GM19023 (cell line): ENCODE data around the gene NANOS2.

Experiments
- ATAC-seq: cut with Tn5 transposase; IDR thresholded peaks from one replicate; pipeline ENCODE4 v1.9.1; 2021; ENCODE audit warnings: mild to moderate bottlenecking, moderate library complexity; ENCODE audit not compliant: unreplicated experiment

The NANOS2 gene

GRCh38 chr19:45913874-45914830 lies at the start of gene NANOS2:
NANOS2 (minus strand) TSS chr19:45914778; CDS start chr19:45914693, 85 bp downstream.
- ATAC-seq, result no peak

GRCh38 chr19:45962021-45962420 lies 47.4 kb upstream of the NANOS2 start:
- no peak for ATAC-seq

DNA sequence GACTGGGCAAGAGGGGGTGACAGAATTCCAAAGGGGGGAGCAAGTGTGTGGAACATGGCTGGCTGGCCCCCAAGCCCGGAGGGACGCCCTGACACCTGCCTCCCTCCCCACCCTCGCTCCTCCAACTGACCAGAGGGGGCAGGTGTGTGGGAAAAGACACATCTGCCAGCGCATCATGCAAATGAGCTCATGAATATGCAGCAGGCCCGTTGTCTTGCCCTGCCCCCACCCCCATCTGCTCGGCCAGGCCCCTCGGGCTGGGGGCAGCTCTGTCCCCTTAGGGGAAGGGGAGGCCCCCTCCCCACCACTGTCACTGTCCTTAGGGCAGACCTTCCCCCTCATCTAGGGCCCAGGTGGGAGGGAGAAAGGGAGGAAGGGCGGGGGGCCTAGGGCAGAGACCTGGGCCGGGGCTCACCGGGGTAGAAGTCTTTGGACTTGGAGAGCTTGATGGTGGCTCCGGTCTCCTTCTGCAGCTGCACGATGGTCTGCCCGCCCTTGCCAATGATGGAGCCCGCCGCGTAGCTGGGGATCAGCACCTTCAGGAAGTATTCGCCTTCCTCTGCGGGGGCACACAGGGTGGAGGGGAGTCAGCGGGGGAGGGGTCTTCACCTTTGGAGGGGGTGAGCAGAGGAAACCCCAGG lies 46.1 kb upstream of the NANOS2 start:
- ATAC-seq, result no peak

GRCh38 chr19:45959517-45960025 lies 45.0 kb upstream of the NANOS2 start:
- no peak for ATAC-seq

DNA sequence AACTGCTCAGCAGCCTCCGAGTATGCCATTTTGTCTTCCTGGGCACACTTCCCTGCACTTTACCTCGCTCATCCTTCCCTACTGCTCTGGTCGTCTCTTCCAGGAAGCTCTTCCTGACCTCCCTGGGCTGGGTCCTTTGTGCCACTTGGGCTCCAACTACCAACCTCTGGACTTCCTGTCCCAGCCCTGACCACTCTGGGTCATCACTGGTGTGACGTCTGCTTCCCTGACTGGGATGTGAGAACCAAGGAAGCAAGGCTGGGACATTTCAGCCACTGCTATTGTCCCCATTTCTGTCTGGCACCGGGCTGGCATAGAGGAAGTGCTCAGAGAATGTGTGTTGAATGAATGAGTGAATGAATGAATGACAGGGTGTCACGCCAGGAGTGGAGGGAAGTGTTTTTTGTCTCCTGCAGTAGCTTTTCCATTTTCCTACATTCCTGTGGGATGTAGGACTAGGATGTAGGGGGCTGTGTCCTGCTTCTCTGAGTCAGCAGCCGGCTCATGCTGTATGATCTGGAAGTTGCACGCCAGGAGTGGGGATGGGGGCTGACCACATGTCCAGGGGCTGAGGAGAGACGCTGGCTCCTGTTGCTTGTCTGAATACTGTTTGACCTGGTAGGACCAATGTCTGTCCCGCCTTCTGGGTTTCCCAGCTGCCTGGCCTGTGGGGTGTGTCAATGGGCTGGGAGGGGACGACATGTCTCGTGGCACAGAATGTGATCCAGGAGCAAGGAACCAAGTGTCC lies 44.4 kb upstream of the NANOS2 start:
- no peak for ATAC-seq

DNA sequence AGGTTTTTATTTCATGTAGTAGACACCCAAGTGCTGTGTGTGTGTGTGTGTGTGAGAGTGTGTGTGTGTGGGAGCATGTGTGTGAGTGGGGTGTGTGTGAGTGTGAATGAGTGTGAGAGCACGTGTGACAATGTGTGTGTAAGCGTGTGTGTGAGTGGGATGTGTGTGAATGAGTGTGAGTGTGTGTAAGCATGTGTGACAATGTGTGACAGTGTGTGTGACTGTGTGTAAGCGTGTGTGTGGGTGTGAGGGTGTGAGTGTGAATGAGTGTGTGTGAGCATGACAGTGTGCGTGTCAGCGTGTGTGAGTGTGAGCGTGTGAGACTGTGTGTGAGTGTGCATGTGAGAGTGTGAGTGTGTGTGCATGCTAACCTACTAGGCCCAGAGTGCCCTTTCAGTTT lies 43.7 kb upstream of the NANOS2 start:
- ATAC-seq, result no peak

- no peak for ATAC-seq
Observed at GRCh38 chr19:45955905-45956608, 41.5 kb upstream of the NANOS2 start.

DNA sequence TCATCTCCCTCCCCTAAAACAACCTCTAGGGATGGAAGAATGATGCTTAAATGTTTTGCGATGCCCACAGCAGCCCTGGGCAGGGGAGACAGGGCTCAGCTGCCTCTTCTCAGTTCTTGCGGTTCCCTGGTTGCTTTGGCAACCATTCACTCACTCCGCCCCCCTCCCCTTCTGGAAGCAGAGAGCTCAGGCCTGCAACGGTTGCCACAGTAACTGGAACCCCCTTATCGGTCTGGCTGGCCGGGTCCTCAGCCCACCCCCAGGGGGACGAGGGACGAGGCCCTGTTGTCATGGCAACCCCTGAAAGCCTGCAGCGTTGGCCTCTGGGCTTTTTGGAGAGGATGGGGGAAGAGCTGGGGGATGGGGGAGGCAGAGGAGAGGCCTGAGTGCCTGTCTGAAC lies 39.6 kb upstream of the NANOS2 start:
- no peak for ATAC-seq

DNA sequence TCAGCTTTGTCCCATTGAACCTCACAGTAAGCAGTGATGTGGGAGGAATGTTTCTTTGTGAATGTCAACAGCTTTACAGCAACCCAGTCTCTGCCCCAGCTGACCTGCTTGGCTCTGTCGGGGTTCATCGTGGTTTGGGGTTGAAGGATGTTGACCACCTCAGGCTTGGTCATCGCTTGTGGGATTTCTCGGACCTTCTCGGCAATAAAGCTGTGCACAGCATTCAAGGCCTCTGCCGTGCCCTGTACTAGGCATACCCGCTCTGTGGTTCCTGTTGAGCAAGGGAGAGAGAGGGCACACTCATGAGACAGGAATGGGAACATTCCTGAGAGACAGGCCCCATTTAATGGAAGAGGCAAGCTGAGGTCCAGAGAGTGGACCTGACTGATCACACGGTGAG lies 39.1 kb upstream of the NANOS2 start:
- no peak for ATAC-seq

GRCh38 chr19:45952686-45953505 lies 38.3 kb upstream of the NANOS2 start:
- no peak for ATAC-seq

DNA sequence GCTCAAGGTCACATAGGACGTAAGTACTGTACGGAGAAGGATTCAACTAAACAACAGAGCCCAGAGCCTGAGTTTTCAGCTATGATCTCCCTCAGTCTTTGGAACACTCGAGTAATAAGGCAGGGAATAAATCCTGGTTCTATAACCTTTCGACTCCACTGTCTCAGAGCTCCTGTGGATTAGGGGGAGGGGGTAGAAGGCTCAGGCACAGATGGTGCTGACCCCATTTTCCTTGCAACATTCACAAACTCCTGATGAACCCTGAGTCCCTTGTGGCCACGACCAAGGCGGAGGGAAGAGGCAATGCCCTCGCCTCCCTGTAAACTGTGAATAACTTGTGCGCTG lies 37.7 kb upstream of the NANOS2 start:
- no peak for ATAC-seq

- ATAC-seq, result no peak
Observed at GRCh38 chr19:45947926-45948325, 33.3 kb upstream of the NANOS2 start.

GRCh38 chr19:45940515-45940805 lies 25.9 kb upstream of the NANOS2 start:
- ATAC-seq, result no peak

- no peak for ATAC-seq
Observed at GRCh38 chr19:45939792-45940514, 25.4 kb upstream of the NANOS2 start.

DNA sequence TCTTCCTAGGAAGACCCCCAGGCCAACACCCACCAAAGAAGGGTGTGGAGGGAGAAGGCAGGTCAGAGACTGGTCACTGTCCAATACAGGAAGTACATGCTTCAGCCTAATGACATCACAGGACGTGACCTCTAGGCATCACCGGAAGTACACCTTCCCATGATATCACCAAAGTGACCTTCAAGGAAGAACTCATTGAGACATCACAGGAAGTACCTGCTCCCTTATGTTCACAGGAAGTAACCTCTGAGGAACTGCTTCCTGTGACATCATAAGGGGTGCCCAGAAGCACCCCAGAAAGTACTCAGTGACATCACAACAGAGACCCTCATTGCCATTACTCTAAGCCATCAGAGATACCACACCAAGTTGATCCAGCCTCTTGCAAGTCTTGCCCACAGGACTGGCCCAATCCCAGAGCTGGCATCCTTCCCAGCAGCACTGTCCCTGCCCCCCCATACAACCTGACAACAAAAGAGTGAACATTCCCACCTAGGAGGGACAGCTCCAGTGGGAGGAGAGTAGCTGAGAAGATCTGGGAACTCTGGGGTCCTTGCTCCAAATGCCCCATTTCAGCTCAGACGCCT lies 24.2 kb upstream of the NANOS2 start:
- no peak for ATAC-seq

GRCh38 chr19:45935267-45935666 lies 20.7 kb upstream of the NANOS2 start:
- no peak for ATAC-seq

DNA sequence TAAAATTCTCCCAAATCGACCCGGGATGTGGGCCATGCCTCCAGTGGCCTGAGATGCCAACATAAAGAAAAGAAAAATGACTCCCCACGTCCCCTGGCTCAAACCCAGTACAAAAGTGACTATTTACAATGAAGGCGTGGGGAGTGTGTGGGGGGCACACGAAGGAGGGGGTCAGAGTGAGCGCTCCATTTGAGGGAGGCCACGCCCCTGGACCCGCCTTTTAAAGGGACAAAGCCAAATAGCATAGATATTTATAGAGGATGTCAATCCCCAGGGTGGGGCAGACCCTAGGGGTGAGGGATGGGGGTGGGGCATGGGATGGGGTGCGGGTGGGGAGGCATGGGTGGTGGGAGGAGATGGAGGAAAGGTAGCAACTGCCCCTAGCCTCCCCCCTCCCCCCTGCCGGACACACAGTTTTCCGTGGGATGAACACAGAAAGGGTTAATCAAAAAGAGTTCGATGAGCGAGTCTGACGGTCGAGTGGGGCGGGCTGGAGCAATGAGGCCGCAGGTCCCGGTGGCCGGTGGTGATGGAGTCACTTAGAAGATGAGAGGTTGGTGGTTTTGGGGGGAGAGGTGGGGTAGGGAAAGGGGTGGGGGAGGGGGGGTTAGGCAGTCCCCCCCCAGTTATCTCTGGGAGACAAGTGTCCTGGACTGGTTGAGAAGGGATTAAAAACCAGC lies 20.1 kb upstream of the NANOS2 start:
- no peak for ATAC-seq

- no peak for ATAC-seq
Observed at GRCh38 chr19:45933759-45934158, 19.2 kb upstream of the NANOS2 start.

GRCh38 chr19:45931055-45931454 lies 16.5 kb upstream of the NANOS2 start:
- no peak for ATAC-seq
